PFSK-1 (cell line): Measurements from ENCODE around the gene EXOC4.

Source experiments
- POLR2AphosphoS5 ChIP-seq: IDR thresholded peaks from 2 replicates; pipeline ENCODE4 v1.6.1; 2012; ENCODE audit warnings: low read depth, mild to moderate bottlenecking, control low read depth, low read length, moderate library complexity
- REST ChIP-seq, 2 experiments: IDR thresholded peaks; 2 replicates each; pipeline versions ENCODE4 v1.6.1 to v1.8.0; 2011 to 2012; ENCODE audit warnings: low read depth in 2 of 2, low read length in 2 of 2, control low read depth in 1 of 2, inconsistent platforms in 1 of 2, mild to moderate bottlenecking in 1 of 2, moderate library complexity in 1 of 2; ENCODE audit not compliant: insufficient read depth in 1 of 2
- SIN3A ChIP-seq: IDR thresholded peaks from 2 replicates; pipeline ENCODE4 v1.6.1; 2012; ENCODE audit warnings: mild to moderate bottlenecking, low read length, moderate library complexity, borderline replicate concordance; ENCODE audit not compliant: insufficient read depth

GRCh38 chr7:133352430-133352829 is 99.6 kb downstream of the EXOC4 start:
- TF ChIP-seq SIN3A (no peak), REST (IDR thresholded peaks at IDR 0.05; ENCODE audit: insufficient read depth in 1 of 2, low read depth in 2 of 2, low read length in 2 of 2) (no peak), POLR2AphosphoS5 (no peak)
